ENCODE measurements around the gene IKZF3. TPM values are rescaled to one million over a fixed set of nuclear protein-coding genes. Genes with fewer than 3 reads are reported as not detected.

Gene IKZF3
- total RNA-seq, 2 donors from 2014 or later = 0.11 to 0.18 TPM

DNA sequence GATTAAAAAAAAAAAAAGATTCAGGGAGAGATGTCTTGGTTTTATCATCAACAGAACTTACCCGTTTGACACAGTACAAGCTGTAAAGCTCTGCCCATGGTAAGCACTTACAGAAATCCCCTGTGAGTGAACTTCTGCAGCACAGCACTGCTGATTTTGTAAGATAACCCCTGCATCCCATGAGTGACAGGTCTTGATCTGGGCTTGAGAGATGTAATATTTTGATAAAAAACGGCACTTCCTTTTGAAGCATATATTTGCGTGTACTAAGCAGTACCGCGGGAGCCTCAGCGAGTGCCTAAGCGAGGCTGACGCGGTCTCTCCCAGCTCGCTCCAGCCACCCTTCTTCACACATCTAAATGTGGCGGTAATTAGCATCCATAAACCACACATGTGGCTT lies 50.5 kb downstream of the IKZF3 start:
- Histone ChIP-seq H3K27me3 (ENCODE audit: control insufficient read depth, insufficient read depth, low read length, poor library complexity, severe bottlenecking) (no peaks in the 10 kb centered on the region), H3K36me3 (ENCODE audit: control insufficient read depth, insufficient read depth, low read length) (no peaks in the 10 kb centered on the region), H3K9ac (ENCODE audit: extremely low read depth, low read length, poor library complexity, severe bottlenecking) (no peak overlapping the region), H3K4me1 (ENCODE audit: control insufficient read depth, insufficient read depth, low read length) (no peaks in the 10 kb centered on the region), H3K9me3 (ENCODE audit: control insufficient read depth, low read length) (no peaks in the 10 kb centered on the region), H3K4me3 (ENCODE audit: low read length) (no peak overlapping the region), H3K27ac (ENCODE audit: low read depth, low read length) (no peak overlapping the region)
- no peaks in the 10 kb centered on the region for H3K36me3 Mint-ChIP-seq (ENCODE audit: low read depth)
- no peak for DNase-seq
- no peak overlapping the region for H3K27ac Mint-ChIP-seq
- H3K27me3 Mint-ChIP-seq (ENCODE audit: insufficient read depth) = no peaks in the 10 kb centered on the region
- 88 to 96% methylated on average over 6 to 11 of the region's 11 CpGs for WGBS, 2 experiments (ENCODE audit: insufficient coverage in 1 of 2, insufficient read length in 1 of 2)
- TF ChIP-seq, protein P1, sequence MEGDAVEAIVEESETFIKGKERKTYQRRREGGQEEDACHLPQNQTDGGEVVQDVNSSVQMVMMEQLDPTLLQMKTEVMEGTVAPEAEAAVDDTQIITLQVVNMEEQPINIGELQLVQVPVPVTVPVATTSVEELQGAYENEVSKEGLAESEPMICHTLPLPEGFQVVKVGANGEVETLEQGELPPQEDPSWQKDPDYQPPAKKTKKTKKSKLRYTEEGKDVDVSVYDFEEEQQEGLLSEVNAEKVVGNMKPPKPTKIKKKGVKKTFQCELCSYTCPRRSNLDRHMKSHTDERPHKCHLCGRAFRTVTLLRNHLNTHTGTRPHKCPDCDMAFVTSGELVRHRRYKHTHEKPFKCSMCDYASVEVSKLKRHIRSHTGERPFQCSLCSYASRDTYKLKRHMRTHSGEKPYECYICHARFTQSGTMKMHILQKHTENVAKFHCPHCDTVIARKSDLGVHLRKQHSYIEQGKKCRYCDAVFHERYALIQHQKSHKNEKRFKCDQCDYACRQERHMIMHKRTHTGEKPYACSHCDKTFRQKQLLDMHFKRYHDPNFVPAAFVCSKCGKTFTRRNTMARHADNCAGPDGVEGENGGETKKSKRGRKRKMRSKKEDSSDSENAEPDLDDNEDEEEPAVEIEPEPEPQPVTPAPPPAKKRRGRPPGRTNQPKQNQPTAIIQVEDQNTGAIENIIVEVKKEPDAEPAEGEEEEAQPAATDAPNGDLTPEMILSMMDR (conservative IDR thresholded peaks at IDR 0.05) = no peak
- no peaks in the 10 kb centered on the region for H3K9me3 Mint-ChIP-seq
- peaks cover 4% of the 10 kb centered on the region for H3K4me1 Mint-ChIP-seq
- no peak overlapping the region for H3K4me3 Mint-ChIP-seq

DNA sequence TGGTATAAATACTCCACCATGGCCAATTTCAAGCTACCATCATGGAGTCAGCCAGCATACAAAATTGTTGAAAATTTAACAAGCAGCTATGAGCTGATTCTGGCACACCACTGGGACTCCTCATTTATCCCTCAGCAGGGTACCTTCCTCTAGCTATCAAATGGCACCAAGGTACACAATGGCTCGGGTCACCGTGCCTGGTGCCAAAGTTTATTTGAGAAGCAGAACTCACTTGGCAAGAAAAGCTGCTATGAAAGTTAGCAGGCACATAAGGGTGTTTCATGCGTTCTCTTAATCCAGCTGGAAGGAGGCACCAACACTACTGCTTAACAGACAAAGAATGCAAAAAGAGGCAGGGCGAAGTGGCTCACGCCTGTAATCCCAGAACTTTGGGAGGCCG lies 51.6 kb downstream of the IKZF3 start:
- no peaks in the 10 kb centered on the region for H3K9me3 Mint-ChIP-seq
- WGBS, 2 experiments (ENCODE audit: insufficient coverage in 1 of 2, insufficient read length in 1 of 2) = 79 to 89% methylated on average over 6 of the region's 6 CpGs
- no peak overlapping the region for H3K4me3 Mint-ChIP-seq
- H3K27me3 Mint-ChIP-seq (ENCODE audit: insufficient read depth) = no peaks in the 10 kb centered on the region
- no peaks in the 10 kb centered on the region for H3K36me3 Mint-ChIP-seq (ENCODE audit: low read depth)
- H3K4me3 ChIP-seq (ENCODE audit: low read length) = no peak overlapping the region
- no peak overlapping the region for H3K9ac ChIP-seq (ENCODE audit: extremely low read depth, low read length, poor library complexity, severe bottlenecking)
- H3K36me3 ChIP-seq (ENCODE audit: control insufficient read depth, insufficient read depth, low read length) = no peaks in the 10 kb centered on the region
- peaks cover 4% of the 10 kb centered on the region for H3K4me1 Mint-ChIP-seq
- DNase-seq = no peak
- TF ChIP-seq, protein P1 (conservative IDR thresholded peaks at IDR 0.05) = no peak
- no peaks in the 10 kb centered on the region for H3K27me3 ChIP-seq (ENCODE audit: control insufficient read depth, insufficient read depth, low read length, poor library complexity, severe bottlenecking)
- no peaks in the 10 kb centered on the region for H3K9me3 ChIP-seq (ENCODE audit: control insufficient read depth, low read length)
- H3K27ac ChIP-seq (ENCODE audit: low read depth, low read length) = no peak overlapping the region
- no peak overlapping the region for H3K27ac Mint-ChIP-seq
- H3K4me1 ChIP-seq (ENCODE audit: control insufficient read depth, insufficient read depth, low read length) = no peaks in the 10 kb centered on the region

DNA sequence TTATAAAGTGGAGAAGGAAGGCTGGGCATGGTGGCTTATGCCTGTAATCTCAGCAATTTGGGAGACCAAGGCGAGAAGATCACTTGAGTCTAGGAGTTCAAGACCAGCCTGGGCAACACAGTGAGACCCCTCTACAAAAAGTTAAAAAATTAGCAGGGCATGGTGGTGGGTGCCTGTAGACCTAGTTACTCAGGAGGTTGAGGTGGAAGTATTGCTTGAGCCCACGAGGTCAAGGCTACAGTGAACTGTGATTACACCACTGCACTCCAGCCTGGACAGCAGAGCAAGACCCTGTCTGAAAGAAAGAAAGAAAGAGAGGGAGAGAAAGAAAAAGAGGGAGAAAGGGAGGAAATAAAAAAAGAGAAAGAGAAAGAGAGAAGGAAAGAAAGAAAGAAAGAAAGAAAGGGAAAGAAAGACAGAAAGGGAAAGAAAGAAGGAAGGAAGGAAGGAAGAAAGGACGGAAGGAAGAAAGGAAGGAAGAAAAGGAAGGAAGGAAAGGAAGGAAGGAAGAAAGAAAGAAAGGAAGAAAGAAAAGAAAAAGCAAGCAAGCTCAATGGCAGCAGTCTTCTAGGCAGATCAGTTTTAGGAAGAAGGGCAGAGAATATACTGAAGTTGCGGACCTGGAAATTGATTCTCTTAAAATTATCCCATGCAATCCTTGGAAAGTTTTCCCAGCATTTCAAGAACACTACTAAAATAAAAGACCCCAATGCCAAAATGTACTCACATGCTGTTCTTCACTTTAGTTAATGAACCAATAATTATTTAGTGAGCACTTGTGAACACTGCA lies 53.0 kb downstream of the IKZF3 start:
- DNase-seq = no peak
- 84 to 98% methylated on average over 4 of the region's 4 CpGs for WGBS, 2 experiments (ENCODE audit: insufficient coverage in 1 of 2, insufficient read length in 1 of 2)
- Histone ChIP-seq H3K9me3 (ENCODE audit: control insufficient read depth, low read length) (no peaks in the 10 kb centered on the region), H3K9ac (ENCODE audit: extremely low read depth, low read length, poor library complexity, severe bottlenecking) (no peak overlapping the region), H3K36me3 (ENCODE audit: control insufficient read depth, insufficient read depth, low read length) (no peaks in the 10 kb centered on the region), H3K27me3 (ENCODE audit: control insufficient read depth, insufficient read depth, low read length, poor library complexity, severe bottlenecking) (no peaks in the 10 kb centered on the region), H3K27ac (ENCODE audit: low read depth, low read length) (no peak overlapping the region), H3K4me1 (ENCODE audit: control insufficient read depth, insufficient read depth, low read length) (no peaks in the 10 kb centered on the region), H3K4me3 (ENCODE audit: low read length) (no peak overlapping the region)
- H3K4me3 Mint-ChIP-seq = no peak overlapping the region
- no peaks in the 10 kb centered on the region for H3K36me3 Mint-ChIP-seq (ENCODE audit: low read depth)
- no peaks in the 10 kb centered on the region for H3K9me3 Mint-ChIP-seq
- no peaks in the 10 kb centered on the region for H3K27me3 Mint-ChIP-seq (ENCODE audit: insufficient read depth)
- no peak overlapping the region for H3K27ac Mint-ChIP-seq
- TF ChIP-seq, protein P1 (conservative IDR thresholded peaks at IDR 0.05) = no peak
- peaks cover 4% of the 10 kb centered on the region for H3K4me1 Mint-ChIP-seq

Data from endodermal cell (in vitro differentiated cells).